ENCODE results near the gene WNK1.
A peak's percentile ranks its signal among the peaks of the same experiment; 100 is the strongest.

The WNK1 gene

DNA sequence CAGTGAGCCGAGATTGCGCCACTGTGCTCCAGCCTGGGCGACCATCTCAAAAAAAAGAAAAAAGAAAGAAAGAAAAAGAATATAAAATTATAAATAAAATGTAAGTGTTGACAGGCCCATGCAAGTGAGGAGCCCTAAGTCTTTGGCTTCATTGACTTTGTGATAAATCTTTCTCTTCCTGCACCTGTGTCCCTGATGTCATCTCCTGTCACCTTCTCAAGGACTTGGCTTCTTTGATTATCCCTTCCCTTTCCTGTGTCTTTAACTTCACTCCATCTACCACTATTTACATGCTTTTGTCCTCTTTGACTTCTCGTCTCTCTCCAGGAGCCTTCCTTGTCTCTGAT is 33.6 kb upstream of the WNK1 start:
- no peak overlapping the region for H3K4me3 ChIP-seq (ENCODE audit: low read length)
- no peak for DNase-seq (ENCODE audit: low read depth)
- TF ChIP-seq CTCF (conservative IDR thresholded peaks at IDR 0.05; ENCODE audit: low read length): no peak

DNA sequence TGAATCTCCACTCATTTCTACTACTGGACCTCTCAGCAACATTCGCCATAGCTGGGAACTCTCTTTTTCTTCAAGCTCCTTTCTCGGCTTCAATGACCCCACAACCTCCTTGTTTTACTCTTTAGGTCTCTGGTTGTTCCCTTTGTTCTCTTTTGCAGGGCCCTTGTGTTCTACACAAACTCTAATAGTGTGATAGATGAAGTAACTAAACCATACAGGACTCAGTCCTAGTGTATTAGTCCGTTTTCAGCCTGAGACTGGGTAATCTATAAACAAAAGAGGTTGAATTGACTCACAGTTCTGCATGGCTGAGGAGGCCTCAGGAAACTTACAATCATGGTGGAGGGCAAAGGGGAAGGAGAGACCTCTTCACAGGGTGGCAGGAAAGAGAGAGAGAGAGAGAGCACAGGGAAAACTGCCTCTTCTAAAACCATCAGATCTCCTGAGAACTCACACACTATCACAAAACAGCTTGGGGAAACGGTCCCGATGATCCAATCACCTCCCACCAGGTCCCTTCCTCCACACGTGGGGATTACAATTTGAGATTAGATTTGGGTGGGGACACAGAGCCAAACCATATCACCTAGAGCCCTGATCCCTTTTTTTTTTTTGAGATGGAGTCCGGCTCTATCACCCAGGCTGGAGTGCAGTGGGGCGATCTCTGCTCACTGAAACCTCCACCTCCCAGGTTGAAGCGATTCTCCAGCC is 32.0 kb upstream of the WNK1 start:
- no peak overlapping the region for H3K4me3 ChIP-seq (ENCODE audit: low read length)
- TF ChIP-seq CTCF (conservative IDR thresholded peaks at IDR 0.05; ENCODE audit: low read length): no peak
- DNase-seq (ENCODE audit: low read depth): no peak

DNA sequence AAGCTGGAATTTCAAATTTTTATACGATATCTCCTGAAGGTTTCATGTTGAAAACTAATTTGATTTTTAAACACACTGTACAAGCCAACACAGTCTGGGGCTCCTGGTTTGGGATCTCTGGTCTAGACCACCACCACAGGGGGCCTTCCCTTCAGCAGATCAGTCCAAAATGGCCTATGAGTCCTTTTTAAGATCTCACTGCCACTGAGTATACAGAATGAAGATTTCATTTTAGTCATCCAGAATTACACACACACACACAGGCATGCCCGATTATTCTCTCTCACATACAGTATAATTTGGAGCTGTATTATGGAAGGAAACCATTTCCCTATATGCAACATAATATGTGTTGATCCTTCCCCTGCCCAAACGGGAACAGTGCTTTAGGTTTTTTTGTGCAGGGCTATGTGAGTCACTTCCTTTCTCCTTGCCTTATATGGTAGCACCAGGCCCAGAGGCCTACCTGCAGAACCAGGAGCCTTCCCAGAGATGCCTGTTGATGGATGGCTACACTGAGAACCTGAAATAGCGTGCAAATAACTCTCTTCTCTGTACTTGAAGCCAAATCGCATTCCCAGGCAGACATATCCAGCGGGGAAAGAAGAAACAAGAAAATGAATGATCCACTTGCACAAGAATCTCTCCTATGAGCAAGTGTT is 28.1 kb upstream of the WNK1 start:
- TF ChIP-seq CTCF (conservative IDR thresholded peaks at IDR 0.05; ENCODE audit: low read length): no peak
- no peak overlapping the region for H3K4me3 ChIP-seq (ENCODE audit: low read length)

DNA sequence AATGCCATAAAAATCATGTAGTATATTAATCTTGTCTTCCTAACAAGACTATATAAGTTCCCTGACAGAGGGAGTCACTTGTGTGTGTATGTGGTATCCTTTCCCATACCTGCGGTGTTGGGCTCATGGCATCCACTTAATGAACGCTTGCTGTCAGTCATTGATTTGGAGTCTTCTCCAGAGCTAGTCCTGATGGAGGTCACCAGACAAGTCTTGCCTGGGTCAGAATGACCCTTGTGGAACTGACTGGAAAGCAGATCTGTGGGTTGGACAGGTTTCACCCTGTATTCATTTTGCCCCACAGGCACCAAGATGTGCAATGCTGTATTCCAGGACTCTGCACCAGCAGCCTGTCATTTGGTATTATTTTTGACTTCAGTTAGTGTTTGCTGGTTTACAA is 27.3 kb upstream of the WNK1 start:
- TF ChIP-seq CTCF (conservative IDR thresholded peaks at IDR 0.05; ENCODE audit: low read length): no peak
- no peak overlapping the region for H3K4me3 ChIP-seq (ENCODE audit: low read length)
- no peak for DNase-seq (ENCODE audit: low read depth)

More for the DNA sequence above, 28.1 kb upstream of the WNK1 start:
- no peak for DNase-seq (ENCODE audit: low read depth)

GRCh38 chr12:726281-727140 is 25.9 kb upstream of the WNK1 start:
- no peak overlapping the region for H3K4me3 ChIP-seq (ENCODE audit: low read length)
- peak; percentile 29 for DNase-seq (ENCODE audit: low read depth)
- TF ChIP-seq CTCF (conservative IDR thresholded peaks at IDR 0.05; ENCODE audit: low read length): no peak

DNA sequence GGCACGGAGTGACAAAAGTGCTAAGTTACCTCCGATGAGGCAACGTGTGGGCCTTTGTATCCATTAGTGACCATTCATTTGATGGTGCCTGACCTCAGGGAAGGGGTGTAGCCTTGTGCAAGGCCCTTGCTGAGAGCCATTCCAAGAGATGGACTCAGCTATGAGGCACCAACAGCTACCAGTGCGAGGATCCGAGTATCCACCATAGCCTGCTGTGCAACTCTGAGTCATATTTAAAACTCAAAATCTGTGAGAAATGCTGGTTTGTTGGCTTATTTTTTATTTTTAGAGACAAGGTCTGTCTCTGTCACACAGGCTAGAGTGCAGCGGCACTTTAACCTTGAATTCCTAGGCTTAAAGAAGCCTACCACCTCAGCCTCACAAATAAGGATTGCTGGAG is 25.1 kb upstream of the WNK1 start:
- DNase-seq (ENCODE audit: low read depth): peak; percentile 23
- H3K4me3 ChIP-seq (ENCODE audit: low read length): no peak overlapping the region
- no peak for TF ChIP-seq CTCF (conservative IDR thresholded peaks at IDR 0.05; ENCODE audit: low read length)

Measured in AG10803 (cell line).